Liver (tissue), 3 donors: ENCODE data around the gene RAD9A.

ENCODE experiments used
- ATF3 ChIP-seq: IDR thresholded peaks from 2 replicates; pipeline ENCODE4 v1.6.1; 2016; ENCODE audit warnings: antibody characterized with exemption
- CTCF ChIP-seq: fragments of 150-350 bp; IDR thresholded peaks from 2 replicates; pipeline ENCODE4 v1.5.1; 2017; ENCODE audit warnings: improper control_type of control experiment, low read depth, low read length; ENCODE audit not compliant: missing input control
- HNF4A ChIP-seq, 2 donors: conservative IDR thresholded peaks; 2 replicates each; pipeline ENCODE4 v1.6.1; 2016; ENCODE audit warnings: antibody characterized with exemption in 2 of 2, mild to moderate bottlenecking in 2 of 2
- JUND ChIP-seq, 2 donors: IDR thresholded peaks; 2 replicates each; pipeline ENCODE4 v1.6.1; 2016; ENCODE audit warnings: antibody characterized with exemption in 2 of 2
- MAX ChIP-seq: IDR thresholded peaks from 2 replicates; pipeline ENCODE4 v1.6.1; 2016; ENCODE audit warnings: antibody characterized with exemption
- REST ChIP-seq: IDR thresholded peaks from 2 replicates; pipeline ENCODE4 v1.6.1; 2016; ENCODE audit warnings: antibody characterized with exemption, mild to moderate bottlenecking
- SP1 ChIP-seq: IDR thresholded peaks from 2 replicates; pipeline ENCODE4 v1.6.1; 2018; ENCODE audit warnings: antibody characterized with exemption, mild to moderate bottlenecking
- TAF1 ChIP-seq: conservative IDR thresholded peaks from 2 replicates; pipeline ENCODE4 v1.6.1; 2016; ENCODE audit warnings: antibody characterized with exemption, mild to moderate bottlenecking
- YY1 ChIP-seq: IDR thresholded peaks from 2 replicates; pipeline ENCODE4 v1.6.1; 2016; ENCODE audit warnings: antibody characterized with exemption, mild to moderate bottlenecking
- donor health status: healthy.
- donor health status: healthy.

GRCh38 chr11:67420147-67420645, 28.4 kb downstream of the RAD9A start:
- TF ChIP-seq YY1 (no peak), CTCF (no peak), MAX (no peak), JUND (IDR thresholded peaks at IDR 0.05) (no peak), ATF3 (no peak), HNF4A (conservative IDR thresholded peaks at IDR 0.05) (no peak), REST (no peak), SP1 (no peak), TAF1 (no peak)
